Immature natural killer cell (primary cell): ENCODE results near the gene ADCY5. TPM values are rescaled to one million over a fixed set of nuclear protein-coding genes. Genes with fewer than 3 reads are reported as not detected.

Source experiments
- DNase-seq, 3 donors: peaks; one replicate each; pipeline ENCODE4 v3.0.0; 2022; ENCODE audit warnings: mixed read lengths in 1 of 3
- H3K27ac Mint-ChIP-seq, 6 donors: one replicate each; pipeline ENCODE4 v1.8.0; 2020; ENCODE audit warnings: mixed read lengths in 6 of 6, mild to moderate bottlenecking in 5 of 6, inconsistent platforms in 4 of 6, moderate library complexity in 3 of 6
- H3K27me3 Mint-ChIP-seq, 3 donors: one replicate each; pipeline ENCODE4 v1.8.0; 2020 to 2021; ENCODE audit warnings: low read depth in 3 of 3, mild to moderate bottlenecking in 3 of 3, mixed read lengths in 3 of 3, moderate library complexity in 3 of 3, inconsistent platforms in 1 of 3
- H3K36me3 Mint-ChIP-seq, 3 donors: one replicate each; pipeline ENCODE4 v1.8.0; 2020; ENCODE audit warnings: mixed read lengths in 3 of 3, inconsistent platforms in 2 of 3, mild to moderate bottlenecking in 2 of 3
- H3K4me1 Mint-ChIP-seq, 2 donors: one replicate each; pipeline ENCODE4 v1.8.0; 2020; ENCODE audit warnings: inconsistent platforms in 2 of 2, mild to moderate bottlenecking in 2 of 2, mixed read lengths in 2 of 2, moderate library complexity in 1 of 2
- H3K4me3 Mint-ChIP-seq, 5 donors: one replicate each; pipeline ENCODE4 v1.8.0; 2020; ENCODE audit warnings: mild to moderate bottlenecking in 5 of 5, mixed read lengths in 5 of 5, inconsistent platforms in 3 of 5, moderate library complexity in 3 of 5
- H3K9me3 Mint-ChIP-seq, 6 donors: one replicate each; pipeline ENCODE4 v1.8.0; 2020; ENCODE audit warnings: mild to moderate bottlenecking in 6 of 6, mixed read lengths in 6 of 6, inconsistent platforms in 4 of 6, moderate library complexity in 3 of 6
- polyA plus RNA-seq, 3 donors: library from polyadenylated mRNA; unstranded; fragments of 300-500 nt; fragmentation: Illumina TruSeq; gene quantifications; one replicate each; pipeline ENCODE4 v1.2.3, GENCODE V29; 2021

Gene ADCY5
- polyA plus RNA-seq, 3 donors from 2014 or later = 0.03 TPM; not detected in 2

- Mint-ChIP-seq H3K9me3 (peaks cover 0 to 2% (median 0%) of the 10 kb centered on the region in 6 donors), H3K4me3 (peak overlapping the region in 2 of 5 donors; percentile 67 to 71), H3K27me3 (peaks cover 11 to 29% (median 27%) of the 10 kb centered on the region in 3 donors), H3K4me1 (peaks cover 9 to 17% of the 10 kb centered on the region in 2 donors), H3K36me3 (no peaks in the 10 kb centered on the region), H3K27ac (no peak overlapping the region)
- DNase-seq = no peak
Measured at GRCh38 chr3:123449102-123449996, 459 bp upstream of the ADCY5 start.

GRCh38 chr3:123447749-123448517, 957 bp downstream of the ADCY5 start:
- Mint-ChIP-seq H3K9me3 (peaks cover 0 to 2% (median 0%) of the 10 kb centered on the region in 6 donors), H3K4me3 (peak overlapping the region in 4 of 5 donors; percentile 25 to 53 (median 44))

GRCh38 chr3:123447416-123447748, 1.5 kb downstream of the ADCY5 start:
- DNase-seq = no peak
- peaks cover 11 to 29% (median 23%) of the 10 kb centered on the region in 3 donors for H3K27me3 Mint-ChIP-seq
- H3K27ac Mint-ChIP-seq = no peak overlapping the region
- H3K4me1 Mint-ChIP-seq = peaks cover 9 to 17% of the 10 kb centered on the region in 2 donors
- H3K9me3 Mint-ChIP-seq = peaks cover 0 to 2% (median 0%) of the 10 kb centered on the region in 6 donors
- no peaks in the 10 kb centered on the region for H3K36me3 Mint-ChIP-seq
- peak overlapping the region in 3 of 5 donors; percentile 44 to 53 (median 50) for H3K4me3 Mint-ChIP-seq

More at GRCh38 chr3:123447749-123448517, 957 bp downstream of the ADCY5 start:
- Mint-ChIP-seq H3K36me3 (no peaks in the 10 kb centered on the region), H3K4me1 (peaks cover 9 to 17% of the 10 kb centered on the region in 2 donors), H3K27me3 (peaks cover 11 to 31% (median 23%) of the 10 kb centered on the region in 3 donors), H3K27ac (no peak overlapping the region)
- DNase-seq = peak; percentile 38 to 49 (median 44)

GRCh38 chr3:123446610-123447109, 2.2 kb downstream of the ADCY5 start:
- H3K27ac Mint-ChIP-seq = no peak overlapping the region
- H3K4me3 Mint-ChIP-seq = peak overlapping the region; percentile 61 to 84 (median 75)
- peaks cover 0 to 2% (median 0%) of the 10 kb centered on the region in 6 donors for H3K9me3 Mint-ChIP-seq
- DNase-seq = no peak
- H3K4me1 Mint-ChIP-seq = peaks cover 9 to 17% of the 10 kb centered on the region in 2 donors
- peaks cover 11 to 28% (median 23%) of the 10 kb centered on the region in 3 donors for H3K27me3 Mint-ChIP-seq
- H3K36me3 Mint-ChIP-seq = no peaks in the 10 kb centered on the region

GRCh38 chr3:123446210-123446609, 2.7 kb downstream of the ADCY5 start:
- Mint-ChIP-seq H3K36me3 (no peaks in the 10 kb centered on the region), H3K4me3 (peak overlapping the region; percentile 43 to 81 (median 60)), H3K27ac (no peak overlapping the region), H3K27me3 (peaks cover 13 to 27% (median 21%) of the 10 kb centered on the region in 3 donors), H3K4me1 (peaks cover 9 to 17% of the 10 kb centered on the region in 2 donors), H3K9me3 (peaks cover 0 to 2% (median 0%) of the 10 kb centered on the region in 6 donors)
- DNase-seq = no peak

GRCh38 chr3:123445702-123446101, 3.2 kb downstream of the ADCY5 start:
- Mint-ChIP-seq H3K27me3 (peaks cover 13 to 27% (median 16%) of the 10 kb centered on the region in 3 donors), H3K4me3 (peak overlapping the region in 2 of 5 donors; percentile 43 to 51), H3K9me3 (peaks cover 0 to 2% (median 0%) of the 10 kb centered on the region in 6 donors), H3K27ac (no peak overlapping the region), H3K4me1 (peaks cover 9 to 17% of the 10 kb centered on the region in 2 donors), H3K36me3 (no peaks in the 10 kb centered on the region)
- DNase-seq = no peak

GRCh38 chr3:123444744-123445143, 4.1 kb downstream of the ADCY5 start:
- Mint-ChIP-seq H3K4me1 (peaks cover 4 to 13% of the 10 kb centered on the region in 2 donors), H3K36me3 (no peaks in the 10 kb centered on the region), H3K27ac (no peak overlapping the region), H3K27me3 (peaks cover 11 to 23% (median 13%) of the 10 kb centered on the region in 3 donors), H3K9me3 (peaks cover 0 to 3% (median 0%) of the 10 kb centered on the region in 6 donors), H3K4me3 (no peak overlapping the region)
- DNase-seq = no peak

GRCh38 chr3:123444023-123444422, 4.9 kb downstream of the ADCY5 start:
- peaks cover 13 to 23% (median 13%) of the 10 kb centered on the region in 3 donors for H3K27me3 Mint-ChIP-seq
- H3K27ac Mint-ChIP-seq = no peak overlapping the region
- H3K9me3 Mint-ChIP-seq = peaks cover 0 to 3% (median 0%) of the 10 kb centered on the region in 6 donors
- H3K4me1 Mint-ChIP-seq = peaks cover 4 to 13% of the 10 kb centered on the region in 2 donors
- no peak for DNase-seq
- H3K4me3 Mint-ChIP-seq = no peak overlapping the region
- H3K36me3 Mint-ChIP-seq = no peaks in the 10 kb centered on the region

- Mint-ChIP-seq H3K36me3 (no peaks in the 10 kb centered on the region), H3K27ac (no peak overlapping the region), H3K4me3 (no peak overlapping the region), H3K4me1 (peaks cover 3 to 13% of the 10 kb centered on the region in 2 donors), H3K27me3 (peaks cover 13 to 23% (median 14%) of the 10 kb centered on the region in 3 donors), H3K9me3 (peaks cover 0 to 3% (median 0%) of the 10 kb centered on the region in 6 donors)
- no peak for DNase-seq
Measured at GRCh38 chr3:123442908-123443307, 6.0 kb downstream of the ADCY5 start.

GRCh38 chr3:123442125-123442524, 6.8 kb downstream of the ADCY5 start:
- Mint-ChIP-seq H3K4me1 (peaks cover 3 to 12% of the 10 kb centered on the region in 2 donors), H3K27ac (no peak overlapping the region), H3K27me3 (peaks cover 13 to 23% (median 14%) of the 10 kb centered on the region in 3 donors), H3K9me3 (peaks cover 0 to 3% (median 0%) of the 10 kb centered on the region in 6 donors), H3K4me3 (no peak overlapping the region), H3K36me3 (no peaks in the 10 kb centered on the region)
- DNase-seq = no peak

GRCh38 chr3:123439806-123440580, 8.9 kb downstream of the ADCY5 start:
- H3K4me3 Mint-ChIP-seq = no peak overlapping the region
- peaks cover 1 to 10% (median 7%) of the 10 kb centered on the region in 3 donors for H3K27me3 Mint-ChIP-seq
- no peak overlapping the region for H3K27ac Mint-ChIP-seq
- H3K36me3 Mint-ChIP-seq = no peaks in the 10 kb centered on the region
- no peak for DNase-seq
- H3K4me1 Mint-ChIP-seq = no peaks in the 10 kb centered on the region
- peaks cover 0 to 2% (median 0%) of the 10 kb centered on the region in 6 donors for H3K9me3 Mint-ChIP-seq

GRCh38 chr3:123432832-123433523, 15.9 kb downstream of the ADCY5 start:
- no peak overlapping the region for H3K27ac Mint-ChIP-seq
- no peaks in the 10 kb centered on the region for H3K4me1 Mint-ChIP-seq

More at GRCh38 chr3:123432832-123433523, 15.9 kb downstream of the ADCY5 start:
- Mint-ChIP-seq H3K9me3 (no peaks in the 10 kb centered on the region), H3K36me3 (no peaks in the 10 kb centered on the region), H3K4me3 (no peak overlapping the region), H3K27me3 (peaks cover 2 to 4% (median 3%) of the 10 kb centered on the region in 3 donors)
- no peak for DNase-seq
